IPS DF 6.9 (cell line): ENCODE results near the gene CES4A.

Experiments
- DNase-seq: peaks from one replicate; pipeline ENCODE4 v3.0.0-alpha.2; 2013; ENCODE audit warnings: low read depth, low spot score
- H3K27ac ChIP-seq: one replicate; pipeline ENCODE4 v1.5.1; 2013; ENCODE audit warnings: low read length, control low read depth
- H3K27me3 ChIP-seq: 2 replicates; pipeline ENCODE4 v1.6.1; 2013; ENCODE audit warnings: mild to moderate bottlenecking, low read length; ENCODE audit not compliant: control insufficient read depth, insufficient read depth
- H3K36me3 ChIP-seq: 2 replicates; pipeline ENCODE4 v1.6.1; 2013; ENCODE audit warnings: low read length; ENCODE audit not compliant: control insufficient read depth, insufficient read depth
- H3K4me1 ChIP-seq: 2 replicates; pipeline ENCODE4 v1.6.1; 2013; ENCODE audit warnings: low read length; ENCODE audit not compliant: control insufficient read depth, insufficient read depth
- H3K4me3 ChIP-seq: 2 replicates; pipeline ENCODE4 v1.5.1; 2013; ENCODE audit warnings: mild to moderate bottlenecking, low read length
- H3K9me3 ChIP-seq: 2 replicates; pipeline ENCODE4 v1.6.1; 2013; ENCODE audit warnings: low read length, inconsistent platforms; ENCODE audit not compliant: control insufficient read depth, insufficient read depth
- WGBS: extraction: QIAGEN DNeasy Blood & Tissue Kit; methylation state at CpG from one replicate; pipeline ENCODE4 v1.1.7; 2013; ENCODE audit warnings: mixed read lengths, missing lambda C conversion rate; ENCODE audit not compliant: insufficient read length, insufficient coverage; 5-methylcytosine and 5-hydroxymethylcytosine counted together

The CES4A gene

DNA sequence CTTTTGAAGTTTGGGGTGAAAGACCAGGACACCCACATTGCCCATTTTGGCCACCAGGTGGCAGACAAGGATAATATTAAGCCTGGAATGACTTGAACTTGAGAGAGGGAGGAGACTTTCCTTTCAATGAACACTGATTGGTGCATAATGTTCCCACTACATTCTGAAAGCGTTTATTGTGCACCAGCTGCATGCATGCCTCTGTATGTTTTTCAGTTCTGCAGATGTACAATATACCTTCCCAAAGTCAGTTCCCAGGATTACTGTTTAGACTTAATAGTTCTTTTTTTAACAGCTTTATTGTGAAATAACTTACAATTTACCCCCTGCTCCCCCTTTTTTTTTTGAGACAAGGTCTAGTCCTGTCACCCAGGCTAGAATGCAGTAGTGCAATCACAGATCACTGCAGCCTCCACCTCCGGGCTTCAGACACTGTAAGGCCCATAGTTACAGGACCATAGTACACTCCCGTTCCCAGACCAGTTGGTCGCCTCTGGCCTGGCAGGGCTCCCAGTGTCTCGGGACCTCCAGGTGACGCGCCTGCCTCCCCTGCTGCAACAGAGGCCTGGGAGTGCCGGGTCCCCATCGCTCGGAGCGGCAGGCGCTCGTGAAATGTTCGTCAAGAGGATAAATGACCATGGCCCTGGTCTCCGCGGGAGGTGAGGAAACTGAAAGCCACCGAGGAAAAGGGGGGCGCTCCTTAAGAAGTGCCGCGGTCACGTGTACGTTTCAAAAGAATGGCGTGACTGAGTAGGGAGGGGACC lies 40.9 kb upstream of the CES4A start:
- WGBS: no CpG with 5 or more reads among the region's 23 CpGs
- no peak overlapping the region for H3K27ac ChIP-seq
- H3K27me3 ChIP-seq: peaks cover 25% of the 10 kb centered on the region
- H3K36me3 ChIP-seq: no peaks in the 10 kb centered on the region
- no peaks in the 10 kb centered on the region for H3K9me3 ChIP-seq
- peak; percentile 91 for DNase-seq
- peak overlapping the region; percentile 22; the same call in 1 of the 2 replicates for H3K4me3 ChIP-seq
- H3K4me1 ChIP-seq: 0 out of 2 replicates have a peak, but pooled peaks cover 1% of the 10 kb centered on the region

DNA sequence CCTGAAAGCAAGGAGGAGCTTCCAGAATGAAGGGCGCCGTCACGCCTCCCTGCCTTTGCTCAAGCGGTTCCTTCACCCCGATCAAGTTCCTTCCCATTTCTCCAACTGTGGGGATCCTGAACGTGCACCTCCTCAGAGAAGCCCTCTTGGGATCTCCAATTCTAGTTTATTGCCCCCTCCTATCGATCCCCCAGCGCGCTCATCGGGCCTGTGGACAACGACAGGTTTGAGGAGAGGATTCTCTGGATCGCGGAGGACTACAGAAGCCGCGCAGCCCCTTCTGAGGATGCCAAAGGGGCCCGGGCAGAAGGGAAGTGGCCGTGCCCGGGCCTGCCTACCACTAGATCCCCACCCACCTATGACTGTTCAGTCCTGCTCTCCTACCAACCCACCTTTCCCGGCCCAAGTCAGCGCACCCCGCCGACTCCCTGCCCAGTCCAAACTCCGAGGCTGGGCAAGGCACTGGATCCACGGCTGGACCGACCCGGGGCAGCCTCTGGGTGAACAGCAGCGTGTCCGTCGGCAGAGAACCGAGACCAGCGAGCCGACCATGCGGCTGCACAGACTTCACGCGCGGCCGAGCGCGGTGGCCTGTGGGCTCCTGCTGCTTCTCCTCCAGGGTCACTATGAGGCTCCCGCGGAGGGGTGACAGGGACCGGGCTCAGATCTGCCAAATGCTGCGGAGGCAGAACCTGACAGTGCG lies 40.1 kb upstream of the CES4A start:
- Histone ChIP-seq H3K4me3 (peak overlapping the region; percentile 18; the same call in 1 of the 2 replicates), H3K27ac (no peak overlapping the region), H3K36me3 (no peaks in the 10 kb centered on the region), H3K9me3 (no peaks in the 10 kb centered on the region), H3K4me1 (0 out of 2 replicates have a peak, but pooled peaks cover 1% of the 10 kb centered on the region), H3K27me3 (peaks cover 25% of the 10 kb centered on the region)
- no CpG with 5 or more reads among the region's 44 CpGs for WGBS
- no peak for DNase-seq

DNA sequence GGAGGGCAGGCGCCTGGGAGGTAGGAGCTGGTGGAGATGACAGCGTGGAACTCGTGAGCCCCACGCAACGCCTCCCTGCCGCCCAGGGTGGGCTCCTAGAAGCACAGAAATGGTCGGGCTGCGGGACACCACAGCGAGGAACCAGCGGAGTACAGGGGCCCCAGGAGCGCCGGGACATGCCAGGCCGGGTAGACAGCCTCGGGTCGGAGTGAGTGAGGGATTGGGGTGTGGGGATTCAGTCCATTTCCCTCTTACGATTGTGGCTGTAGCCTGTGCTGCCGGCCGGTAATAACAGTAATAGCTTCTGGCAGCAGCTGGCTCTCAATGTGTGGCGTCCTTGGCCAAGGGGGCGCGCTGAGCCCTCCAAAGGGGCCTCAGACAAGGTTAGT lies 39.6 kb upstream of the CES4A start:
- Histone ChIP-seq H3K36me3 (no peaks in the 10 kb centered on the region), H3K4me3 (no peak overlapping the region), H3K9me3 (no peaks in the 10 kb centered on the region), H3K4me1 (0 out of 2 replicates have a peak, but pooled peaks cover 1% of the 10 kb centered on the region), H3K27ac (no peak overlapping the region), H3K27me3 (peaks cover 25% of the 10 kb centered on the region)
- DNase-seq: no peak
- no CpG with 5 or more reads among the region's 21 CpGs for WGBS

DNA sequence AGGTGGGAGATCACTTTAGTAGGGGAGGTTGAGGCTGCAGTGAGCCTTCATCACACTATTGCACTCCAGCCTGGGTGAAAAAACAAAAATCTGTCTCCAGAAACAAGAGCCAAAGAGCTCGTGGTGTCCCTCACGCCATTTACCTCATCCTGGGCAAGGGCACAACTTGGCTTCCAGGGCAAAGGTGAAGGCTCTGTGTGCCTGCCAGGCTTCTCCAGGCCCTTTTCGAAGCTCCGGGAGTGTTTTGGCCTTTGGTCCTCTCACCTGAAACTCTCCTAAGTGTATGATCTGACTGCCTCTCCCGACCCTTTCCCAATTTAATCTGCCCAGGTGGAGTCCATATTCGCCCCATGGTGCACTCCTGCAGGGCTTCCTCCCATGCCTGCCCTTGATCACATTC lies 38.9 kb upstream of the CES4A start:
- H3K9me3 ChIP-seq: no peaks in the 10 kb centered on the region
- WGBS: no CpG with 5 or more reads among the region's 6 CpGs
- no peak for DNase-seq
- H3K27me3 ChIP-seq: peaks cover 25% of the 10 kb centered on the region
- H3K4me1 ChIP-seq: 0 out of 2 replicates have a peak, but pooled peaks cover 1% of the 10 kb centered on the region
- H3K4me3 ChIP-seq: no peak overlapping the region
- H3K36me3 ChIP-seq: no peaks in the 10 kb centered on the region
- H3K27ac ChIP-seq: no peak overlapping the region

DNA sequence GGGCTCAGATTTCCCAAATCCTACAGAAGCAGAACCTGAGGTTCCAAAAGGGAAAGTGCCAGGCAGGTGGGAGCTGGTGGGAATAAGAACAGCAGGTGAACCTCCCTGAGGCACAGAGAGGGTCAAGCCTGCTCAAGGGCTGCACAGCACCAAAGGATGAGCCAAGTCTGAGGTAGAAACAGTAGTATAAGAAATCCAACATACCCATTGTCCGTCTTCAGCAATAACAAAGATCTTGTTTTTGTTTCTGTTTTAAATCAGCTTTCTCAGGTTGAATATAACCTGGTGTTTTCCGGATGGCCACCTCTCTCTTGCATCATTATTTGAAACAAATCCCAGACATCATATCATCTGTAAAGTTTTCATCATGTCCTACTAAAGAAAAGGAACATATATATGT lies 38.0 kb upstream of the CES4A start:
- peaks cover 25% of the 10 kb centered on the region for H3K27me3 ChIP-seq
- DNase-seq: no peak
- H3K4me3 ChIP-seq: no peak overlapping the region
- no peak overlapping the region for H3K27ac ChIP-seq
- H3K4me1 ChIP-seq: 0 out of 2 replicates have a peak, but pooled peaks cover 1% of the 10 kb centered on the region
- no CpG with 5 or more reads among the region's 2 CpGs for WGBS
- no peaks in the 10 kb centered on the region for H3K36me3 ChIP-seq
- H3K9me3 ChIP-seq: no peaks in the 10 kb centered on the region

DNA sequence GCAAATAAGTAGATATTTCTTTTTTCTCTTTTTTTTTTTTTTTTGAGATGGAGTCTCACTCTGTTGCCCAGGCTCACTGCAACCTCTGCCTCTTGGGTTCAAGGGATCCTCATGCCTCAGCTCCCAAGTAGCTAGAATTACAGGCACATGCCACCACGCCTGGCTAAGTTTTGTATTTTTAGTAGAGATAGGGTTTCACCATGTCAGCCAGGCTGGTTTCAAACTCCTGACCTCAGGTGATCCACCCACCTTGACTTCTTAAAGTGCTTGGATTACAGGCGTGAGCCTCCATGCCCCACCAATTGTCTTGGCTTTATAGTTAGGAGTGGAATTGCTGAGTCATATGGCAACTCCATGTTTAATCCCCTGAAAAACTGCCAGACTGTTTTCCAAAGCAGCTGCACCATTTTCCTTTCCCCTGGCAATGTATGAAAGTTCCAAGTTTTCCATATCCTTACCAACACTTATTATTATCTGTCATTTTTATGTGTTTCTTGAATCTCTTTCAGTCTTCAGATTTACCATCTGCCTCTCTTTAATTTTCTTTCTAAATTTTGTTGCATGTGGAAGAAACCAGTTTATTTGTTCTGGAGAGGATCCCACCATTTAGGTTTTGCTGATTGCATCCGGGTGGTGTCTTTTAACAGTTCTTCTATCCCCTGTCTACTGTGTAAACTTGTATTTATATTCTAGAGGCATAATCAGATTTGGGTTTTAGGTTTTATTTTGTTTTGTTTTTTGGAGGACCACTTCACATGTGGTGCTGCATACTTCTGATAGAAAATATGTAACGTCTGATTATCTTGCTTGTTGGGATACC lies 37.2 kb upstream of the CES4A start:
- peaks cover 25% of the 10 kb centered on the region for H3K27me3 ChIP-seq
- 0 out of 2 replicates have a peak, but pooled peaks cover 1% of the 10 kb centered on the region for H3K4me1 ChIP-seq
- no peaks in the 10 kb centered on the region for H3K9me3 ChIP-seq
- no peak for DNase-seq
- H3K27ac ChIP-seq: no peak overlapping the region
- H3K36me3 ChIP-seq: no peaks in the 10 kb centered on the region
- no peak overlapping the region for H3K4me3 ChIP-seq
- WGBS: no CpG with 5 or more reads among the region's 4 CpGs

DNA sequence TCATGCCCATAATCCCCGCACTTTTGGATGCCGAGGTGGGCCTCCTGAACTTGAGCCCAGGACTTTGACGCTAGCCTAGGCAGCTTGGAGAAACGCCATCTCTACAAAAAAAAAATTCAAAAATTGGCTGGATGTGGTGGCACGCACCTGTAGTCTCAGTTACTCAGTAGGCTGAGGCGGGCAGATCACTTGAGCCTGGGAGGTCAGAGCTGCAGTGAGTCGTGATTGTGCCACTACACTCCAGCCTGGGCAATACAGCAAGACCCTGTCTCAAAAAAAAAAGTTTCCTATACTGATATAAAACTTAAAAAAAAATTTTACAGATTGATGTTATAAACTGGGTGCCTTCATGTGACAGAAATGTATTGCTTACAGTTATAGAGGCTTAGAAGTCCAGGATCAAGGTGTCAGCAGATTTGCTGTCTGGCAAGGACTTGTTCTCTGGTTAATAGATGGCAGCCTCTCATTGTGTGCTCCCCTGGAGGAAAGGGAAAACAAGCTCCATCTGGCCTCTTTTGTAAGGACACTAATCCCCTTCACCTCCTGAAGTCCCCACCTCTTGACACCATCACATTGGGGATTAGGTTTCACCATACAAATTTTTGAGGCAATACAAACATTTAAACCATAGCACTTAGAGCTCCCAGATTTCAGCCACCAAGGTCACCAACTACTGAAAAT lies 35.8 kb upstream of the CES4A start:
- no peak for DNase-seq
- H3K27ac ChIP-seq: no peak overlapping the region
- peaks cover 22% of the 10 kb centered on the region for H3K27me3 ChIP-seq
- no CpG with 5 or more reads among the region's 7 CpGs for WGBS
- 0 out of 2 replicates have a peak, but pooled peaks cover 1% of the 10 kb centered on the region for H3K4me1 ChIP-seq
- no peaks in the 10 kb centered on the region for H3K9me3 ChIP-seq
- H3K4me3 ChIP-seq: no peak overlapping the region
- no peaks in the 10 kb centered on the region for H3K36me3 ChIP-seq

DNA sequence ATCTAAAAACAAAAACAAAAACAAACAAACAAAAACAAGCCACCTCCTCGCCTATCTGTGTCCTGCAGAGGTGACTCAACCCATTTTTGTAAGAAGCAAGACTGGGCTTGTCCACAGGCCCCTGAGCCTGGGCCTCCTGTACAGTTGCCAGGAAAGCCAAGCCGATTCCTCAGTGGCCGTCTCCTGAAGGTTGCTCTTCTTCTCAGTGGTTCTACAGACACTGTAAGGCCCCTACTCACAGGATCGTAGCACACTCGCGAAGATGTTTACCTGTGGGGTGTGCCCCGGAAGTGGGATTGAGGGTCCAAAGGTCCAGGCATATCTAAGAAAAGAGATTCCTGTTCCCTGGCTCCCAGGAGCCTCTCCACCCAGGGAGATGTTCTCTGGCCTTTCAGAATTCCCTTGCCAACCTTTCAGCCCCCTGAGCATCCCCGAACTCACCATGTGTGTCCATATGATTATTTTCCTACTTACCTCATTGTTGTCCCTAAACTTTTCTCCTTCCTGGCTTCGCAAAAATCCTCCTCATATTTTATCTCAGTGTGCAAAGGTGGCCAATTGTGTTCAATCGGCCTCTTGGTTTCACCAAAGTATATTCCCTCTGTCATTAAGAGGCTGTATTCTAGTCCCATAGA lies 34.8 kb upstream of the CES4A start:
- DNase-seq: no peak
- Histone ChIP-seq H3K4me3 (no peak overlapping the region), H3K27ac (no peak overlapping the region), H3K27me3 (peaks cover 13% of the 10 kb centered on the region), H3K36me3 (no peaks in the 10 kb centered on the region), H3K9me3 (no peaks in the 10 kb centered on the region), H3K4me1 (no peaks in the 10 kb centered on the region)
- WGBS: no CpG with 5 or more reads among the region's 10 CpGs

DNA sequence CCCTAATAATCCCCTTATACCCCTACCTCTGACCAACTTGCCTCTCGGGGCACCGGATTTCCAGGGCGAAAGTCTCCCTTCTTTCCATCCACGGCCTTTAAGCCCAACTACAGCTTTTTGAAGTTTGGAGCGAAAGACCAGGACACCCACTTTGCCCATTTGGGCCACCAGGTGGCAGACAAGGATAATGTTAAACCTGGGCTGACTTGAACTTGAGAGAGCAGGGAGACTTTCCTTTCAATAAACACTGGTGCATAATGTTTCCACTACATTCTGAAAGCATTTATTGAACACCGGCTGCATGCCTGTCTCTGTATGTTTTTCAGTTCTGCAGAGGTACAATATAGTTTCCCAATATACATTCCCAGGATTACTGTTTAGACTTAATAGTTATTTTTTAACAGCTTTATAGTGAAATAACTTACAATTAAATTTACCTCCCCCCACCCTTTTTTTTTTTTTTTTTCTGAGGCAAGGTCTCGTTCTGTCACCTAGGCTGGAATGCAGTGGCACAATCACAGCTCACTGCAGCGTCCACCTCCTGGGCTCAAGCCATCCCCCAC lies 34.2 kb upstream of the CES4A start:
- no peaks in the 10 kb centered on the region for H3K36me3 ChIP-seq
- no peaks in the 10 kb centered on the region for H3K4me1 ChIP-seq
- no peaks in the 10 kb centered on the region for H3K9me3 ChIP-seq
- no peak overlapping the region for H3K27ac ChIP-seq
- no peak overlapping the region for H3K4me3 ChIP-seq
- no CpG with 5 or more reads among the region's 8 CpGs for WGBS
- peaks cover 7% of the 10 kb centered on the region for H3K27me3 ChIP-seq
- DNase-seq: peak; percentile 54
